HG03460 (cell line): ENCODE results near the gene ZMAT3.
A peak's percentile ranks its signal among the peaks of the same experiment; 100 is the strongest.
"Not testable (repeated sequence)": the region's sequence is repeated elsewhere in the genome, so short reads cannot be mapped to it uniquely, and the experiment has no call there.

Experiments
- ATAC-seq: cut with Tn5 transposase; IDR thresholded peaks from one replicate; pipeline ENCODE4 v1.9.1; 2021; ENCODE audit not compliant: unreplicated experiment

The ZMAT3 gene

DNA sequence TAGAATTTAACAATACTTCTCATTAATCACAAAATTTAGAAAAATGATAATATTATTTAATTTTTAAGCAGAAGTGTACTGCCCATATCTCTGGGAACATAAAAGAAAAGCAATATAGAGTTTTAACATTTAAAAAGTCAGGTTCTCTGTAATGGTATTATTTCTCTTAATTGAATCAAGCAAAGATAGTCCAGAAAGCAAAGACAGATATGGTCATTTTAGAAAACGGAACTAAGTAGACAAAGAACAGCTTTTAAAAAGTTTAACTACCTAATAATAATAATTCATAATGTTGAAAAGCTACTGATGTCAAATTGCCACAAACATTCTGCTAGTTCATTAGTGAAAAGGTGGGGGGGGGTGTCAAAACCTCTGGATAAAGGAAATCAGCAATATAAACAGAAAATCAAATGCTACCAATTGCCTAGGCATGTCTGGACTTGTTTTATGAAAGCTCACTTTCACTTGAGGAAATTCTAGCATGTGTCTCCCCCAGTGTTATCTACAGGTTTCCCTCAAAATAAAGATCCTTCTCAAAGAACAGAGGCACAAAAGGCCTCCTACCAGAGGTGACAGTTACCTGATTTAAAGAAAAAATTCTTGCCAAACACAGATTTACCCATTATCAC, 1.7 kb downstream of the ZMAT3 start:
- ATAC-seq = no peak

DNA sequence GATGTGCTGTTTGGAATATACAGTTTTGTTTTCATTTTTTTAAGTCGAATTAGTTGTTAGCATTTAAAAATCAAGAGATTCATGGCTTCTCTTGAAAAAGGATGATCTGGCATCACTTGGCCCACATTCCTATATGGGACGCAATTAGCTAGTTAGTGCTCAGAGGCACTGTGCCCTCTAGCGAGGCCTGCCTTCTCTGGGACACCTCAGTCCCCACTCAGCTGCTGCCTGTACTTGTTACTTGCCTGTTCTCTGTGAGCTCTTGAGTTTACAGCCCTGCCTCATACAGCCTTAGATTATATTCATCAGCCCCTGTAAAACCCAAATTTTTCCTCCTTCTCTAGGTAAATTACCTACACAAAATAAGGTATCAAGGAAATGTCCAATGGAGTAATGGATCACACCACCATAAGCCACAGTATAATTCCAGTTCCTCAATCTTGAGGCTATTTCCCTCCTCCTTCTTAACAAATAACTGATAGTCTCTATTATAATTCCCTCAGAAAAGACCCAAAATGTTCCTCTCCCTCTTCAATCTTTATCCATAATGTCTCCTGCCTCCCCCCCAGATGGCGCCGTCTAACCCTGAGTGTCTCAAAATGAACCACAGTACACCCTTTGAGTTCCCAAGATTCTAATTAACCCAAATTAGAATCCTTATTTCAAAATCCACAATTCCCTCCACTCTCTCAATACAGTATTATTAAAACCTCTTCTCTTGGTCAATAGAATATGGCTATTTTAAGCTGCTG, 2.7 kb downstream of the ZMAT3 start:
- ATAC-seq = no peak

DNA sequence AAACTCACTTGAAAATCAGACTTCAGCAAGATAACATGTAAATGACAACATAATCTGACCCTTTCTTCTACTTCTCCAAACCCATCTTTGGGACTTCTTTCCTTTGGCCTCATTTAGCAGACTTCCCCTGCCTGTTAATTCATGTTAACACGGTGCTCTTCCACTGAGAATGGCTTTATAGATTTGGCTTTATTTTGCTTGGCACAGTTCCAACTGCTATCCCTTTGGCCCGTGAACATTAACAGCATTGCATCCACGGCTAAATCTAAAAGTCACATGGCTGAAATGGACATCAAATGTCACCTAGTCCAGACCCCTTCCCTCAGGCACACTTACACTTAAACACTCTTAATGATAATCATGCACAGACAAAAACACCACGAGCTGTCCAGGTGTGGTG, 3.8 kb downstream of the ZMAT3 start:
- ATAC-seq = no peak

DNA sequence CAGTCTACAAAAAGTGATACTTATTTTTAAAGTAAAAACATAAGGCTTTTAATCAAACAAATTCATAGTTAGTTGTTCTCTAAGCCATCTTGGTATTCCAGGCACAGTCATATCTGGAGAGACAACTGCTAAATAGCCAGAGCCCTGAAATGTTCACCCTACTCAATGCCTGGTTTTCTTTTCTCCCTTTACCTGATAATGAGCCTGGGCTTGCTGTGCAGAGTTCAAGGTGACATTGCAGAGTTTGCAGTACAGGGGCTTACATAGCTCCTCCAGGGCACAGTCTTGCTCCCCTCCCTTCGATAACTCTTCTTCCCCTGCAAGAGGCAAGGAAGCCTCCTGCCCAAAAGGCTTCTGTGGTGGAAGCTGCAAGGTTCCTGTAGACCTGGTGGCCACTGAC, 4.3 kb downstream of the ZMAT3 start:
- no peak for ATAC-seq

DNA sequence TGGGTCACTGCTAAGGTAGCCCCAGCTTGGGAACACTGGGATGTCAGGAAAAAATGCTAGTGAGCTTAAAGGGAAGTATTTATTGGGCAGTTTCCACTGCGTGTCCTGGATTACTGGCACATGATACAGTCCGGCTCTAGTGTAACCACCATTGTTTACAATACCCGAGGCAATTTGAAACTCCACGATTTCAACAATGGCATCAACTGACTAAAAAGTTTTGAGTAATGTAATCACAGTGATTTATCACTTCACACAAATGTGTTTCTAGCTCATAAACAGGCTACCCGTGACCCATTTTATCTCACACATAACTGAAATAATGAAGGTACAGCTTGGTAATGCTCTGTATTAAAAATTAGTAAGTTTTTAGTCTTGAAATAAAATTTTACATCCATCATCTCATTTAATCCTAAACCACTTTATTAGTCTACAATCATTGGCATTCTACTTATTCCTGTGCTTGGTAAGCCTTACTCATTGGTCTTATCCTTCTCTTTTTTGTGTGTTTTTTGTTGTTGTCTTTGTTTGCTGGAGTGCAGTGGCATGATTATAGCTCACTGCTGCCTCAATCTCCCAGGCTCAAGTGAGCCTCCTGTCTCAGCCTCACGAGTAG, 7.6 kb downstream of the ZMAT3 start:
- no peak for ATAC-seq

DNA sequence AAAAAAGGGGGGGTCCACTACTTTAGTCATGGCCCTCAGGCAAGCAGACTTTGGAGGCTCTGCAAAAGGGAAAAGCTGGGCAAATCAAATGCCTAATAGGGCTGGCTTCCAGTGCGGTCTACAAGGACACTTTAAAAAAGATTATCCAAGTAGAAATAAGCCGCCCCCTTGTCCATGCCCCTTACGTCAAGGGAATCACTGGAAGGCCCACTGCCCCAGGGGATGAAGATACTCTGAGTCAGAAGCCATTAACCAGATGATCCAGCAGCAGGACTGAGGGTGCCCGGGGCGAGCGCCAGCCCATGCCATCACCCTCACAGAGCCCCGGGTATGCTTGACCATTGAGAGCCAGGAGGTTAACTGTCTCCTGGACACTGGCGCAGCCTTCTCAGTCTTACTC, 15.3 kb downstream of the ZMAT3 start:
- no peak for ATAC-seq

DNA sequence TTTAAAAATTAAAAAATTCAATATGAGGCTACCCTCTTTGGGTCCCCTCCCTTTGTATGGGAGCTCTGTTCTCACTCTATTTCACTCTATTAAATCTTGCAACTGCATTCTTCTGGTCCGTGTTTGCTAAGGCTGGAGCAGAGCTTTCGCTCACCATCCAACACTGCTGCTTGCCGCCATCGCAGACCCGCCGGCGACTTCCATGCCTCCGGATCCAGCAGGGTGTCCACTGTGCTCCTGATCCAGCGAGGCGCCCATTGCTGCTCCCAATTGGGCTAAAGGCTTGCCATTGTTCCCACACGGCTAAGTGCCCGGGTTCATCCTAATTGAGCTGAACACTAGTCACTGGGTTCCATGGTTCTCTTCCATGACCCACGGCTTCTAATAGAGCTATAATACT, 17.0 kb downstream of the ZMAT3 start:
- ATAC-seq = not testable (repeated sequence)

DNA sequence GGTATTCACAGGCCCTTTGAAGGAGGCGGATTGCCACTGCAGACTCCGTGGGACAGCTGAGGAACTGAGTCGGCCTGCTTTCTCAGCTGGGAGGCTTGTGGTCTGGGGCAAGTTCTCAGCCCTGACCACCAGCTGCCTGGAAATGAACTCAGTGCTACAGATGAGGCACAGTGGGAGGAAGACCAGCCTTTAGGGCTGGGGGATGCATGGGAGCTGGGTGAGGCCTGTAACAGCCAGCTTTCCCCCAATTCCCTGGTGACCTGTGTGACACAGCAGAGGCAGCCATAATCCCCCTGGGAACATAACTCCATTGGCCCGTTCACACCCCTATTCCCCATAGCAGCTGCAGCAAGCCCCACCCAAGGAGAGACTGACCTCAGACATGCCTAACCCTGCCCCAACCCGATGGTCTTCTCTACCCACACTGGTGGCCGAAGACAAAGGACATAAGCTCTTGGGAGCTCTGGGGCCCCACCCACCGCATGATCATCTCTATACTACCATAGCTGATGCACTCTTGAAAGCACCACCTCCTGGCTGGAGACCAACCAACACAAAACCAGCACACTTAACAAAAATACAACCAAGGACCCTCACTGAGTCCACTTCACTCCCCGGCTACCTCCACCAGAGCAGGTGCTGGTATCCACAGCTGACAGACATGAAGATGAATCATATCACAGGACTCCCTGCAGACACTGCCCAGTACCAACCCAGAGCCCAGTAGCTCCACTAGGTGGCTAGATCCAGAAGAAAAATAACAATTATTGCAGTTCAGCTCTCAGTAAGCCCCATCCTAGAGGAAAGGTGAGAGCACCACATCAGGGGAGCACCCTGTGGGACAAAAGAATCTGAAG, 24.9 kb downstream of the ZMAT3 start:
- ATAC-seq = peak; percentile 88

DNA sequence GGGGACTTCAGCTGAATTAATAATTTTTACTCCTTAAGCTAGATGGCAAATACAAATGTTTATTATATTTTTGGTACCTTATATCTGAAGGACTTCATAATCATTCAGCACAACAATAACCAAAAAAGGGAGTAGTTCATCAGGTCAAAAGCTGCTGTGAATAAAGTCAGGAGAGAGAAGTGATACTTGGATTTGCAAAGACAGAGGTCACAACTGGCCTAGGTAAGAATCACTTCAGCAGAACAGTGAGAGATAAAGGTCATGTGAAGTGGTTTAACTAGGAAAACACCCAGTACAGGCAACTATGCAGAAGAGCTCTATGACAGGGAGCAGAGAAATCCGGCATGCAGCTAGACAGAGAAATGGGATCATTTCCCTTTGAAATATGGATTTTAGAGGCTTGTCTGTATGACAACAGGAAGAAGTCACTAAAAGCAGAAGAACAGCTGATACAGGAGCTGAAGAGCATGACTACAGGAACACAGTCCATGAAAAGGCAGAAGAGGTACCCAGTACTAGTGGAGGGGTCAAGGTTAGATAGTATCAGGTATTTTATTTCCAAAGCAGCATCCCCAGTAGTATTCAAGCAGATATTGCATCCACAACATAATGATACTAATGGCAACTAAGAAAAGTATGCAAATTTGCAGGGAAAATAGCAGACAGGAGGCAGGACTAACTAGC, 25.7 kb downstream of the ZMAT3 start:
- peak; percentile 51 for ATAC-seq

DNA sequence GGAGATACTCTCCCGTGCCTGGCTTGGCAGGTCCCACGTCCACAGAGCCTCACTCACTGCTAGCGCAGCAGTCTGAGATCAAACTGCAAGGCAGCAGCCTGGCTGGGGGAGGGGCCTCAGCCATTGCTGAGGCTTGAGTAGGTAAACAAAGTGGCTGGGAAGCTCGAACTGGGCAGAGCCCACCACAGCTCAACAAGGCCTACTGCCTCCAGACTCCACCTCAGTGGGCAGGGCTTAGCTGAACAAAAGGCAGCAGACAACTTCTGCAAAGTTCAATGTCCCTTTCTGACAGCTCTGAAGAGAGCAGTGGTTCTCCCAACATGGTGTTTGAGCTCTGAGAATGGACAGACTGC, 32.7 kb downstream of the ZMAT3 start:
- not testable (repeated sequence) for ATAC-seq

DNA sequence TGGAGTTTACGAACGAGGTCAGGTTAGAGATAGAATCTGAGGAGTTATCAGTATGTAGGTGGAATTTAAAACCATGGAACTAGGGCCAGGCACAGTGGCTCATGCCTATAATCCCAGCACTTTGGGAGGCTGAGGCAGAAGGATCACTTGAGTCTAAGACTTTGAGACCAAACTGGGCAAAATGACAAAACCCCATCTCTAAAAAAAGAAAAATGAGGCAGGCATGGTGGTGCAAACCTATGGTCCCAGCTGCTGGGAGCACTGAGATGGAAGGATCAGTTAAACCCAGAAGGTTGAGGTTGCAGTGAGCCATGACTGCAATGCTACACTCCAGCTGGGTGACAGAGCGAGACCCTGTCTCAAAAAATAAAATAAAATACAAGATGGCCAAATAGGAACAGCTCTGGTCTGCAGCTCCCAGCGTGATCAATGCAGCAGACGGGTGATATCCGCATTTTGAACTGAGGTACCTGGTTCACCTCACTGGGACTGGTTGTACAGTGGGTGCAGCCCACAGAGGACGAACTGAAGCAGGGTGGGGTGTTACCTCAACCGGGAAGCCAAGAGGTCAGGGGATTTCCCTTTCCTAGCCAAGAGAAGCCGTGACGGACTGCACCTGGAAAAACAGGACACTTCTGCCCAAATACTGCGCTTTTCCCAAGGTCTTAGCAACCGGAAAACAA, 33.3 kb downstream of the ZMAT3 start:
- no peak for ATAC-seq

DNA sequence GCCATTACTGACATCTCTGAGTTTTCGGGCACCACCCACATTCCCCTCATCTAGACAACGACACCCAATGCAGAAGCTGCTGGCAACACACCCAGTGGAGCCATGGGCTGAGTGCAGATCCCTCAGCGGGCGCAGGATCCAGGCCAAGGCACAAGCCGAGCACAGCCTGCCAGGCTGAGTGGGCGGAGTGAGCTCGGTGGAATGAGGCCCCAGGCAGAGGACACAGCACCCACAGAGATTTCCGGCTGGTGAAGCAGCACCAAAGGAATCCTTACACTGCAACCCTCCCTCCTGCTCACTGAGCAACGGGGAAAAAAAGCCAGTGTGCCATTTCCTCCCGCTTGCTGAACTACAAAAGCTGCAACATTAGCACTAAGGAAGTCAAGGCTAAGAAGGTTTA, 34.3 kb downstream of the ZMAT3 start:
- no peak for ATAC-seq

DNA sequence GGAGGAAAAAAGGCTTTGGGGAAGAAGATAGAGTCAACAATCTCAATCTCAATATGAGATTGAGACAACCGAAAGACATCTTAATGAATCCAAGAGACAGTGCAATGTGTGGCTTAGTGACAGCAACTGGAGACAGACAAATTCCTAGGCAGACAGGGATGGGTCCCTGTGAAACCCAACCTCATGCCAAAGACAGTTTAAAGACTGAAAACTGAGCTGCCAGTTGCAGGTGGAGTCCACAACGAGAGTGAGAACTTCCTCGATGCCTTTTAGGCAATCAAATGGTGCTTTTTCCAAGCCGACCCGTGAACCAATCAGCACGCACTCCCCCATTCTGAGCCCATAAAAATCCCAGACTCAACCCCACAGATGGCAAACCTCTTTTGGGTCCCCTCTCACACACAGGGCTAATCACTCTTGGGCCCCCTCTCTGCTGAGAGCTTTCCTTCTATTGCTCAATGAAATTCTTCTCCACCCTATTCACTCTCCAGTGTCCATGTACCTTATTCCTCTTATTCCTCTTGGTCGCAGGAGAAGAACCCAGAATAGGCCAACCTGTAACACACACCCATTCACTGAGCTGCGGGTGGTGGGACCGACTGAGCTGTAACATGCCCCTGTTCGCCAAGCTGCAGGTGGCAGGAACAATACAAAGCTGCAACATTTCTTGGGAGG, 34.8 kb downstream of the ZMAT3 start:
- ATAC-seq = no peak

DNA sequence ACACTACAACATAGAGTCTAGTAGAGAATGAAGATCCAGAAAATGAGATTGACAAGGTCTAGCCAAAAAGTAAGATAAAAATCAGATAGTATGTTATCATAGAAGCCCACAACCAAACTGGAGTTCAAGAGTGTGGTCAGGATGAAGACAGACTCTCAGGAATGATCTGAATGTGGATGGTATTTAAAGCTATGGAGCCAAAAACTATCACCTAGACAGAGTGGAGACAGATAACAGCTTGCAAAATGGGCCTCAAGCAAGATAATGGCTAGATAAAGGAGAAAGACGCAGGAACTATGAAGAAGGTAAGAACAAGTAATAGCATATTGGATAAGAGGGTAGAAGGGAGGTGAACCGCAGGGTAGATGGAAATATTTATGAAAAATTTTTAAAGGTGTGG, 35.4 kb downstream of the ZMAT3 start:
- ATAC-seq = no peak

DNA sequence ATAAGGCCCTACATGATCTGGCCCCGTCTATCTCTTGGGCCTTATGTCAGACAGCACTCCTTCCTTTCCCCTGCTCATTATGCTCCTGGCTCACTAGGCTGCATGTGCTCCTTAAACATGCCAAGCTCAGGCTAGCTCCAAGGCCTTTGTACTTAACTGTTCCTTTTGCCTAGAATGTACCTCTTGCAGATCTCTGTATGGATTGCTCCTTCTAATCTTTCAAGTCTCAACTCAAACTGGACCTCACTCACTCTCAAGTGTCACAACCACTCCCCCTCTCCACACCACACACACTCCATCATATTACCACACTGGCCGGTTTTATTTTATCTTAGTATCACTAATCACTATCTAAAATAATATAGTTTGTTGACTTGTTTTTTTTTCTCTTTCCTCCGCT, 36.4 kb downstream of the ZMAT3 start:
- no peak for ATAC-seq

DNA sequence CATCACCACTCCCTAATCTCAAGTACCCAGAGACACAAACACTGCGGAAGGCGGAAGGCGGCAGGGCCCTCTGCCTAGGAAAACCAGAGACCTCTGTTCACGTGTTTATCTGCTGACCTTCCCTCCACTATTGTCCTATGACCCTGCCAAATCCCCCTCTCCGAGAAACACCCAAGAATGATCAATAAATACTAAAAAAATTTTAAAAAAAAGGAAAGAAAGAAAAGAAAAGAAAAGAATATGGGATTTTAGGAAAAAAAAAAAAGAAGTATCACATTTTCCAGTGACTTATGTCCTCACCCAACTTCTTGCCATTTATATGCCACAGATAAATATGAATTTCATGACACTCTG, 38.3 kb downstream of the ZMAT3 start:
- not testable (repeated sequence) for ATAC-seq

DNA sequence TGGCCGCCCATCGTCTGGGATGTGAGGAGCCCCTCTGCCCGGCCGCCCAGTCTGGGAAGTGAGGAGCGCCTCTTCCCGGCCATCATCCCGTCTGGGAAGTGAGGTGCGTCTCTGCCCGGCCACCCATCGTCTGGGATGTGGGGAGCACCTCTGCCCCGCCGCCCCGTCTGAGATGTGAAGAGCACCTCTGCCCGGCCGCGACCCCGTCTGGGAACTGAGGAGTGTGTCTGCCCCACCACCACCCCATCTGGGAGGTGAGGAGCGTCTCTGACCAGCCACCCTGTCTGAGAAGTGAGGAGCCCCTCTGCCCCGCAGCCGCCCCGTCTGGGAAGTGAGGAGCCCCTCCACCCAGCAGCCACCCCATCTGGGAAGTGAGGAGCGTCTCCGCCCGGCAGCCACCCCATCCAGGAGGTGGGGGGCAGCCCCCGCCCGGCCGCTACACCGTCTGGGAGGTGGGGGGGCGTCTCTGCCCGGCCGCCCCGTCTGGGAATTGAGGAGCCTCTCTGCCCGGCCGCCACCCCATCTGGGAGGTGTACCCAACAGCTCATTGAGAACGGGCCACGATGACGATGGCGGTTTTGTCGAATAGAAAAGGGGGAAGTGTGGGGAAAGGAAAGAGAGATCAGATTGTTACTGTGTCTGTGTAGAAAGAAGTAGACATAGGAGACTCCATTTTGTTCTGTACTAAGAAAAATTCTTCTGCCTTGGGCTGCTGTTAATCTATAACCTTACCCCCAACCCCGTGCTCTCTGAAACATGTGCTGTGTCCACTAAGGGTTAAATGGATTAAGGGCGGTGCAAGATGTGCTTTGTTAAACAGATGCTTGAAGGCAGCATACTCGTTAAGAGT, 38.9 kb downstream of the ZMAT3 start:
- not testable (repeated sequence) for ATAC-seq

DNA sequence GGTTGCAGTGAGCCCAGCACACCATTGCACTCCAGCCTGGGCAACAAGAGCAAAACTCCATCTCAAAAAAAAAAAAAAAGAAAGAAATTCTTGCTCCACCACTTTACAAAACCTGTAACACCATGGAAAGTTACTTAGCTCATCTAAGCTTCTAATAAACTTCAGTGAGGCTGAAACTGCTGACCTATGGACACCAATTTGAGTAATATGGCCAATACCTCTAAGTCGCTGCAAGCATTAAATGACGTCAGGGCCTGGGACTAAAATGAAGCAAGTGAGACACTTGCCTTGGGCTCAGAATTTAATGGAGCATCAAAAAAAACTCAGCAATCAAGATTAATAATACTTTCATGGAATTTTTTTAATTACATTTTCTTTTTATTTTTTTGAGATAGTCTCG, 42.5 kb downstream of the ZMAT3 start:
- no peak for ATAC-seq

DNA sequence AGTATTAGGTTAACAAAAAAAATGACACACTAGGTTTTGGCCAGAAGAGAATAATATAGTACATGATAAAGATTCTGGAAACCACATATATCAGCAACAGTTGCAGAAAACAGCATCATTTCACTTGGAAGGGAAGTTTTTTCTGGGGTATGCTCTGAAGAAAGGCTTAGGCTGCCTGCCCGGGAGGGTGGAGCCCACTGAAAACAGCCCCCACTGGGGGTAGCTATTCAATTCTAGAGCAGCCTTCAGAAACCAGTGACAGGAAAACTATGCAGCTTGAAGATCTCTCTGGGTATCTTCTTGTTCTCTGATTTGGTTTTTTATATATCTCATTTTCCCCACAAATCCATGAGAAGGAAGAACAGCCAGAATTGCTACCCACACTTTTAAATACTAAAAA, 43.2 kb downstream of the ZMAT3 start:
- no peak for ATAC-seq
